Adrenal gland (tissue), 5 donors: ENCODE measurements around the gene PPP1R14D.

Experiments
- POLR2A ChIP-seq, 2 donors: fragments of 450-650 bp; IDR thresholded peaks; one replicate each; pipeline ENCODE4 v1.6.1; 2017; ENCODE audit warnings: antibody characterized with exemption in 2 of 2, mild to moderate bottlenecking in 2 of 2, moderate library complexity in 1 of 2
- TF ChIP-seq, protein P1 (sequence below), 6 experiments: fragments of 450-650 bp in 4 of 6; fragments of 200-600 bp in 2 of 6; sonication (generic) in 1 of 6; IDR thresholded peaks; 1 replicate in 5 of 6; 2 replicates in 1 of 6; pipeline versions ENCODE4 v1.5.1 to v1.8.0; 2016 to 2021; ENCODE audit warnings: antibody characterized with exemption in 6 of 6, mild to moderate bottlenecking in 2 of 6, moderate library complexity in 1 of 6
- donor health status: DM: no; HTN: no; CAD: no.

DNA sequence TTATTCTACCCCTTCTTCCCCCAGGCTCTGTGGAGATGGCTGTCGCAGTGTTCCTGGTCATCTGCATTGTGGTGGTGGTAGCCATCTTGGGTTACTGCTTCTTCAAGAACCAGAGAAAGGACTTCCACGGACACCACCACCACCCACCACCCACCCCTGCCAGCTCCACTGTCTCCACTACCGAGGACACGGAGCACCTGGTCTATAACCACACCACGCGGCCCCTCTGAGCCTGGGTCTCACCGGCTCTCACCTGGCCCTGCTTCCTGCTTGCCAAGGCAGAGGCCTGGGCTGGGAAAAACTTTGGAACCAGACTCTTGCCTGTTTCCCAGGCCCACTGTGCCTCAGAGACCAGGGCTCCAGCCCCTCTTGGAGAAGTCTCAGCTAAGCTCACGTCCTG is 28.2 kb upstream of the PPP1R14D start:
- TF ChIP-seq, protein P1, sequence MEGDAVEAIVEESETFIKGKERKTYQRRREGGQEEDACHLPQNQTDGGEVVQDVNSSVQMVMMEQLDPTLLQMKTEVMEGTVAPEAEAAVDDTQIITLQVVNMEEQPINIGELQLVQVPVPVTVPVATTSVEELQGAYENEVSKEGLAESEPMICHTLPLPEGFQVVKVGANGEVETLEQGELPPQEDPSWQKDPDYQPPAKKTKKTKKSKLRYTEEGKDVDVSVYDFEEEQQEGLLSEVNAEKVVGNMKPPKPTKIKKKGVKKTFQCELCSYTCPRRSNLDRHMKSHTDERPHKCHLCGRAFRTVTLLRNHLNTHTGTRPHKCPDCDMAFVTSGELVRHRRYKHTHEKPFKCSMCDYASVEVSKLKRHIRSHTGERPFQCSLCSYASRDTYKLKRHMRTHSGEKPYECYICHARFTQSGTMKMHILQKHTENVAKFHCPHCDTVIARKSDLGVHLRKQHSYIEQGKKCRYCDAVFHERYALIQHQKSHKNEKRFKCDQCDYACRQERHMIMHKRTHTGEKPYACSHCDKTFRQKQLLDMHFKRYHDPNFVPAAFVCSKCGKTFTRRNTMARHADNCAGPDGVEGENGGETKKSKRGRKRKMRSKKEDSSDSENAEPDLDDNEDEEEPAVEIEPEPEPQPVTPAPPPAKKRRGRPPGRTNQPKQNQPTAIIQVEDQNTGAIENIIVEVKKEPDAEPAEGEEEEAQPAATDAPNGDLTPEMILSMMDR (IDR thresholded peaks at IDR 0.05), result no peak
- TF ChIP-seq POLR2A (IDR thresholded peaks at IDR 0.05), result no peak
